GM20000 (cell line): Measurements from ENCODE around the gene MSANTD1.

Source experiments
- DNase-seq: peaks from one replicate; pipeline ENCODE4 v3.0.0; 2012; ENCODE audit warnings: low spot score
- TF ChIP-seq, protein P1 (sequence below): IDR thresholded peaks from 2 replicates; pipeline ENCODE4 v1.5.1; 2012; ENCODE audit warnings: mild to moderate bottlenecking, control low read depth; ENCODE audit errors: extremely low read depth, missing control alignments

The MSANTD1 gene

DNA sequence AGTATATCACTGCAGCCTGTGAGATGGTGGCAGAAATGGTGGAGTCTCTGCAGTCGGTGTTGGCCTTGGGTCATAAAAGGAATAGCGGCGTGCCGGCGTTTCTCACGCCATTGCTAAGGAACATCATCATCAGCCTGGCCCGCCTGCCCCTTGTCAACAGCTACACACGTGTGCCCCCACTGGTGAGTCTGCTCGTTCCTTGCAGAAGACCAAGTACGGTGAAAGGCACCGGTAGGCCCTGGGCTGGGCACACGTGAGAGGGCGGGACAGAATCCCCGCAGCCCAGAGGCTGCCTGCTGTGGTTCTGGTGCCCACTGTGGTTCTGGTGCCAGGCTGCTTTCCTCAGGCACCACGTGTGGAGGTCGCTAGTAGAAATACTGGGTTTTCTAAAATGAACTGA, 31.2 kb upstream of the MSANTD1 start:
- TF ChIP-seq, protein P1, sequence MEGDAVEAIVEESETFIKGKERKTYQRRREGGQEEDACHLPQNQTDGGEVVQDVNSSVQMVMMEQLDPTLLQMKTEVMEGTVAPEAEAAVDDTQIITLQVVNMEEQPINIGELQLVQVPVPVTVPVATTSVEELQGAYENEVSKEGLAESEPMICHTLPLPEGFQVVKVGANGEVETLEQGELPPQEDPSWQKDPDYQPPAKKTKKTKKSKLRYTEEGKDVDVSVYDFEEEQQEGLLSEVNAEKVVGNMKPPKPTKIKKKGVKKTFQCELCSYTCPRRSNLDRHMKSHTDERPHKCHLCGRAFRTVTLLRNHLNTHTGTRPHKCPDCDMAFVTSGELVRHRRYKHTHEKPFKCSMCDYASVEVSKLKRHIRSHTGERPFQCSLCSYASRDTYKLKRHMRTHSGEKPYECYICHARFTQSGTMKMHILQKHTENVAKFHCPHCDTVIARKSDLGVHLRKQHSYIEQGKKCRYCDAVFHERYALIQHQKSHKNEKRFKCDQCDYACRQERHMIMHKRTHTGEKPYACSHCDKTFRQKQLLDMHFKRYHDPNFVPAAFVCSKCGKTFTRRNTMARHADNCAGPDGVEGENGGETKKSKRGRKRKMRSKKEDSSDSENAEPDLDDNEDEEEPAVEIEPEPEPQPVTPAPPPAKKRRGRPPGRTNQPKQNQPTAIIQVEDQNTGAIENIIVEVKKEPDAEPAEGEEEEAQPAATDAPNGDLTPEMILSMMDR: no peak
- DNase-seq: no peak

DNA sequence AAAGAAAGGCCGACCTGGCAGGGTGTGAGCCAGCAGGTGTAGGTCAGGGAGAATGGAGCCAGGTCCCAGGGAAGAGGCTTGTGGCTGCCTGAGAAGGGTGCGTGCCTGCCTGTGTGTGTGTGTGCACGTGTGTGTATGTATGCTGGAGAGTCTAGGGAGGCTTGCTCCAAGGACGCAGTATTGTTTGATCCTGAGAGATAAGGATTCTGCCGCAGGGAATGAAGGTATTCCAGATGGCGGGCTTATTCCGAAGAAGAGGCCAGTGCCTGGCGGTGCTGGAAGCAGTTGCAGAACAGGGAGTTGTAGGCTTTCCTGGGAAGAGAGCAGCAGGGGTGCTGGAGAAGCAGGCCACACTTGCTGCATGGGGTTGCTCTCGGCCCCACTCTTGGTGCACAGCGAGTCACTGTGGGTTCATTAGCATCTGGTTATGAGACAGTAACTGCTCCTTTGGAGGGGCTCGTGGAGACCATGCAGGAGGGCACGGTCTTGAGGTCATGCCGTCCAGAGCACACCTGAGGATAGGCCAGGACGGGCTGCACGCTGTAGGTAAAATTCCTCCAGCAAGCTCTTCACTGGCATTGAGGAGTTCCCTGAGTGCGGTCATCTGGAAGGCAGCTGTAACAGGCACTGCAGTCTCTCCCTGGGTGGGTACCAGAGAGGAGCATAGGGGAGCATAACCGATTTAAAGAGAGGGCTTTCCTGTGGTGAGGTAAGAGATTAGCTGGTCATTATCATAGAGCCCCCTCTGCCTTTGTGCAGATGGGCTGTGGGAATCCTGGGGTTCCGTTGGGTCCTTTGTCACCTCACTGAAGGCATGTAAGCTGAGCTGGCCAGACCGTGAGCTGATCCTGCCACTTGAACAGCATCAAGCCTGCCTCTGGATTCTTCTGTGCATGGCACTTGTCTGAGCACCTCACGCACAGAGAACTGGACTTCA, 29.9 kb upstream of the MSANTD1 start:
- no peak for DNase-seq
- TF ChIP-seq, protein P1: no peak

DNA sequence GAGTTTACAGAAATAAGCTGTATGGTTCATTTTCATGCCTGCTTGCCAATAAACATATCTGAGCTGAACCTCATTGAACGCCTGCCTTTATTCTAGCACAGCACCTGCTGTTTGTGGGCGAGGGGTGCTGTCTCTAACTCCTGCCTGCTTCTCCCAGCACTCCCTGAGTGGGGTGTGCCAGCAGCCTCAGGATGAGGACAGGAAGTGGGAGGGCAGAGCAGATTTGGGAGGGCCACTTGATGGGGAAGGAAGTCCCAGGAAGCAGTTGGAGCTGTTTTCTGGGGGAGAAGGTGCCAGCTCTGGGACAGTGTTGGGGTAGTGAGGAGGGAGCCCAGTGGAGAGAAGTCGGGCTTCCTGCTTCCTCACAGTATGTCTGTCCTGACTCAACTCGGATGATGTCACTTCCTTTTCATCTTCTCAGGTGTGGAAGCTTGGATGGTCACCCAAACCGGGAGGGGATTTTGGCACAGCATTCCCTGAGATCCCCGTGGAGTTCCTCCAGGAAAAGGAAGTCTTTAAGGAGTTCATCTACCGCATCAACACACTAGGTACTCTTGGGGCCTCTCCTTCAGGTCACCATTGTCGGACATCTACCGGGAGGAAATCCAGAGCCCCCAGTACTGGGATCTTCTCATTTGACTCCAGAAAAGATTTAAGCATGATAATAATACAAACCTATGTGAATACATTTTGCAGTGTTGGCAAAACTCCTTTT, 29.0 kb upstream of the MSANTD1 start:
- TF ChIP-seq, protein P1: no peak
- DNase-seq: no peak

DNA sequence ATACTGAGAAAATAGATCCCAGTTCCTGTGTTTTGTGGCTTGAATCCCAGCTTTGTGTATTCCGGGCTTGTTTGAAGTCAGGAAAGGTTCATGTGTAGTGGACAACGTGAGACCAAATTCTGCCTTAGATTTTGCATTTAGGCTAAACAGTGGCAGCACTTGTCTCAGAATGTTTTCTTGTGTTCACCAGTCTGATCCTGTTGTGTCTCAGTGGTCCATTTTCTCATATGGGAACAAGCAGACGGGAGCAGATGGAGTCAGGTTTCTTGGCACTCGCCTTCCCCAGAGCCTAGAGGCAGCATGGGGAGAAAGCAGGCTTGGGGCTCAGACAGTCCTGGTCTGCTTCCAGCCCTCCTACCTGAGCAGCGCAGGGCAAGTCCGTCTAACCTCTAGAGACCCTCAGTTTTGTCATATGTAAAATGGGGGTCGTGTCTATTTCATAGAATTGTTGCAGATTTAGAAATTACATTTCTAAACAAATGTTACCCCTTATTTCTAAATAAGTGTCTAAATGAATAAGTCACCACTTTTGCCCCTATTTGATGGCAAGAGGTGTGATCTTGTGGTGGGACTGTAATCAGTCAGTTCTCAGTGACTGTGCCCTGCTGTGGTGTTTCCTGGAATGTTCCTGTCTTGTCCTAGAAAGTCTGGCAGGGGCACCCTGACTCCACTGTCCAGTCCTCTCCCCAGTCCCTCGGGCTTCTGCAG, 28.3 kb upstream of the MSANTD1 start:
- TF ChIP-seq, protein P1: no peak
- DNase-seq: no peak

DNA sequence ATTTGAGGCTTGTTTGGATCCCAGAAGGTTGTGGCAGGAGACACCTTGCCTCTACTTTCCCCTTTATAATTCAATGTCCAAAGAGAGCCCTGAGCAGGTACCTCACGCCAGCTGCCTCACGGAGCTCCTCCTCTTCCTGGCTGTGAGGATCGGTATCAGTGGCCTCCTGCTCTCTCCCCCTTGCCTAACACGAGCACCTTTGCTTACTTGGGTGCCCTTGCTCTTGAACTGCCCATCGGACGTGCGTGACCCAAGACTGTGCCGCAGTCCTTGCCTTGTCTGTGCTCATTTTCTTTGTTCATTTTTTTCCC, 27.8 kb upstream of the MSANTD1 start:
- TF ChIP-seq, protein P1: no peak
- DNase-seq: no peak

DNA sequence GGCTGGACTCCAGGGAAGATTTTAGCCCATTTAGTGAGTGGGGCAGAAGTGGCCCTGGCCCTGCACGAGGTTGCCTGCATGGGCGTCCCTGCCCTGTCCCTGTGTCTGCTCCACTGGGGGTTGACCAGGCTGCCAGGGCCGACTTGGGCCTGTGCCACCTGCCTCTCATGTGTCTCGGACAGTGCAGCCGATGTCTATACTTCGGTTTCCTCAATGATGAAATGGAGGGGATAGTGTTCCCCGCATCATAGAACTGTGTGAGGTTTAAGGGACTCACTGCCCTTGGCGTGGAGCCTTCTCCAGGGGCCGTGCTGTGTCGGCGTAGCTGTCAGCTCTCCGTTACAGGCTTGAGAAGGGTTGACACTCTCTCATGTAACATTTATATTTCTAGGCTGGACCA, 27.0 kb upstream of the MSANTD1 start:
- TF ChIP-seq, protein P1: no peak
- DNase-seq: no peak

DNA sequence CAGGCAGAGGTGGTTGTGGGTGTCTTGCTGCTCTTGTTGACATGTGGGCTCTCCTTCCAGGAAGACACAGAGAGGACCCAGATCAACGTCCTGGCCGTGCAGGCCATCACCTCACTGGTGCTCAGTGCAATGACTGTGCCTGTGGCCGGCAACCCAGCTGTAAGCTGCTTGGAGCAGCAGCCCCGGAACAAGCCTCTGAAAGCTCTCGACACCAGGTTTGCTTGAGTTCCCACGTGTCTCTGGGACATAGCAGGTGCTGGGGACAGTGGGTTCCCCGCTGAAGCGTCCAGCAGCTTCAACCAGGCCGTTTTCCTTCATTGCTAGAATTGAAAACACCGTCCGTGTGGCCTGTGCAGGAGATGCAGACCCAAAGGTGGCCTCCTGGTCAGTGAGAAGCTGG, 25.6 kb upstream of the MSANTD1 start:
- TF ChIP-seq, protein P1: no peak
- no peak for DNase-seq
